Uterus (tissue), 2 donors: ENCODE measurements around the gene FAM114A1.

ENCODE experiments used
- CTCF ChIP-seq, 4 experiments: fragments of 200-600 bp in 2 of 4; fragments of 450-650 bp in 2 of 4; sonication (generic) in 2 of 4; IDR thresholded peaks; one replicate each; pipeline ENCODE4 v1.5.1; 2016 to 2019; ENCODE audit warnings: antibody characterized with exemption in 4 of 4, mild to moderate bottlenecking in 2 of 4, moderate library complexity in 1 of 4
- POLR2A ChIP-seq, 2 donors: fragments of 450-650 bp; IDR thresholded peaks; one replicate each; pipeline ENCODE4 v1.6.1; 2016; ENCODE audit warnings: antibody characterized with exemption in 2 of 2, mild to moderate bottlenecking in 1 of 2, moderate library complexity in 1 of 2

GRCh38 chr4:38856046-38856445 is 11.6 kb upstream of the FAM114A1 start:
- TF ChIP-seq POLR2A (IDR thresholded peaks at IDR 0.05), result no peak
- TF ChIP-seq CTCF (IDR thresholded peaks at IDR 0.05), result no peak
